ENCODE measurements around the gene ADK. TPM values are rescaled to one million over a fixed set of nuclear protein-coding genes. Genes with fewer than 3 reads are reported as not detected.
"Not testable (repeated sequence)": the region's sequence is repeated elsewhere in the genome, so short reads cannot be mapped to it uniquely, and the experiment has no call there.

The ADK gene
- total RNA-seq, 1 donor from 2014 or later = 31.9 TPM

GRCh38 chr10:74575191-74575720 is 424.2 kb downstream of the ADK start:
- Mint-ChIP-seq H3K27ac (ENCODE audit: unreplicated experiment) (no peak overlapping the region), H3K4me3 (ENCODE audit: unreplicated experiment) (no peak overlapping the region), H3K36me3 (ENCODE audit: low read depth) (peaks cover 10% of the 10 kb centered on the region), H3K9me3 (ENCODE audit: low read depth) (peaks cover 6% of the 10 kb centered on the region), H3K4me1 (ENCODE audit: low read depth) (no peaks in the 10 kb centered on the region), H3K27me3 (ENCODE audit: low read depth) (no peaks in the 10 kb centered on the region)
- no peak for DNase-seq (ENCODE audit: low spot score)
- no peak for TF ChIP-seq CTCF (IDR thresholded peaks at IDR 0.05)

GRCh38 chr10:74575912-74576311 is 424.9 kb downstream of the ADK start:
- TF ChIP-seq CTCF (IDR thresholded peaks at IDR 0.05) = no peak
- no peak for DNase-seq (ENCODE audit: low spot score)
- peaks cover 10% of the 10 kb centered on the region for H3K36me3 Mint-ChIP-seq (ENCODE audit: low read depth)
- peaks cover 6% of the 10 kb centered on the region for H3K9me3 Mint-ChIP-seq (ENCODE audit: low read depth)
- no peaks in the 10 kb centered on the region for H3K4me1 Mint-ChIP-seq (ENCODE audit: low read depth)
- no peaks in the 10 kb centered on the region for H3K27me3 Mint-ChIP-seq (ENCODE audit: low read depth)
- no peak overlapping the region for H3K4me3 Mint-ChIP-seq (ENCODE audit: unreplicated experiment)
- no peak overlapping the region for H3K27ac Mint-ChIP-seq (ENCODE audit: unreplicated experiment)

- Mint-ChIP-seq H3K4me1 (ENCODE audit: low read depth) (no peaks in the 10 kb centered on the region), H3K27ac (ENCODE audit: unreplicated experiment) (no peak overlapping the region), H3K36me3 (ENCODE audit: low read depth) (peaks cover 7% of the 10 kb centered on the region), H3K9me3 (ENCODE audit: low read depth) (peaks cover 2% of the 10 kb centered on the region), H3K4me3 (ENCODE audit: unreplicated experiment) (no peak overlapping the region), H3K27me3 (ENCODE audit: low read depth) (no peaks in the 10 kb centered on the region)
- no peak for TF ChIP-seq CTCF (IDR thresholded peaks at IDR 0.05)
- DNase-seq (ENCODE audit: low spot score) = no peak
These were observed 425.6 kb downstream of the ADK start for GRCh38 chr10:74576586-74576985.

GRCh38 chr10:74580438-74580837 is 429.4 kb downstream of the ADK start:
- H3K4me3 Mint-ChIP-seq (ENCODE audit: unreplicated experiment); H3K27ac Mint-ChIP-seq (ENCODE audit: unreplicated experiment); H3K9me3 Mint-ChIP-seq (ENCODE audit: low read depth); H3K4me1 Mint-ChIP-seq (ENCODE audit: low read depth); H3K27me3 Mint-ChIP-seq (ENCODE audit: low read depth); H3K36me3 Mint-ChIP-seq (ENCODE audit: low read depth); DNase-seq (ENCODE audit: low spot score): not testable (repeated sequence)

GRCh38 chr10:74582566-74582965 is 431.5 kb downstream of the ADK start:
- DNase-seq (ENCODE audit: low spot score) = no peak
- Mint-ChIP-seq H3K36me3 (ENCODE audit: low read depth) (no peaks in the 10 kb centered on the region), H3K4me3 (ENCODE audit: unreplicated experiment) (no peak overlapping the region), H3K27me3 (ENCODE audit: low read depth) (no peaks in the 10 kb centered on the region), H3K4me1 (ENCODE audit: low read depth) (peaks cover 17% of the 10 kb centered on the region), H3K27ac (ENCODE audit: unreplicated experiment) (no peak overlapping the region), H3K9me3 (ENCODE audit: low read depth) (no peaks in the 10 kb centered on the region)
- no peak for TF ChIP-seq CTCF (IDR thresholded peaks at IDR 0.05)

Measured in chondrocyte (in vitro differentiated cells).